PC-3 (cell line): ENCODE data around the gene RNF26. TPM values are rescaled to one million over a fixed set of nuclear protein-coding genes. Genes with fewer than 3 reads are reported as not detected.

Experiments
- ATAC-seq: fragments of 200-7000 bp; cut with Tn5 transposase; 2 replicates; pipeline ENCODE4 v1.9.1; 2020; ENCODE audit warnings: mild to moderate bottlenecking, moderate library complexity
- BruUV-seq: library from RNA; stranded (reverse); fragments of 400-500 nt; replicated peaks from 2 replicates; lab custom pipeline; 2021; lab: Mats Ljungman, UMichigan
- CTCF ChIA-PET: fragments of 300-600 bp; sonication (Branson Sonifier 250); formaldehyde crosslinking; loops from one replicate; lab custom pipeline; 2022; ENCODE audit warnings: antibody characterized with exemption; lab: Charles Lee
- POLR2A ChIA-PET: fragments of 300-600 bp; sonication (Branson Sonifier 250); formaldehyde crosslinking; loops from one replicate; lab custom pipeline; 2022; ENCODE audit warnings: antibody characterized with exemption; ENCODE audit not compliant: unreplicated experiment; lab: Charles Lee
- DNase-seq: peaks from one replicate; pipeline ENCODE4 v3.0.0-alpha.2; 2015
- H2AFZ ChIP-seq: fragments of 300-600 bp; sonication (generic); 2 replicates; pipeline ENCODE4 v1.6.0; 2016; ENCODE audit warnings: antibody characterized with exemption, low read length
- H3F3A ChIP-seq: fragments of 300-600 bp; sonication (generic); one replicate; pipeline ENCODE4 v1.6.0; 2017; ENCODE audit warnings: antibody characterized with exemption, low read length, control low read depth, mild to moderate bottlenecking; ENCODE audit not compliant: unreplicated experiment
- H3K27ac ChIP-seq: fragments of 300-600 bp; sonication (generic); 2 replicates; pipeline ENCODE4 v1.5.1; 2016; ENCODE audit warnings: mild to moderate bottlenecking, low read length
- H3K27me3 ChIP-seq: fragments of 300-600 bp; sonication (generic); 2 replicates; pipeline ENCODE4 v1.6.1; 2016; ENCODE audit warnings: low read length, mixed read lengths
- H3K36me3 ChIP-seq: fragments of 300-600 bp; sonication (generic); 2 replicates; pipeline ENCODE4 v1.6.1; 2016; ENCODE audit warnings: low read depth, mixed run types, low read length, mixed read lengths
- H3K4me1 ChIP-seq: fragments of 300-600 bp; sonication (generic); 2 replicates; pipeline ENCODE4 v1.5.1; 2016; ENCODE audit warnings: low read length; ENCODE audit not compliant: insufficient read depth
- H3K4me2 ChIP-seq: fragments of 300-600 bp; sonication (generic); 2 replicates; pipeline ENCODE4 v1.6.0; 2016; ENCODE audit warnings: low read length
- H3K4me3 ChIP-seq: fragments of 300-600 bp; sonication (generic); 2 replicates; pipeline ENCODE4 v1.5.1; 2016; ENCODE audit warnings: mild to moderate bottlenecking, low read length, mixed read lengths
- H3K79me2 ChIP-seq: fragments of 300-600 bp; sonication (generic); 2 replicates; pipeline ENCODE4 v1.6.1; 2017; ENCODE audit warnings: low read length, mixed read lengths
- H3K9ac ChIP-seq: fragments of 300-600 bp; sonication (generic); 2 replicates; pipeline ENCODE4 v1.6.0; 2016; ENCODE audit warnings: mild to moderate bottlenecking, low read length
- H3K9me2 ChIP-seq: fragments of 300-600 bp; sonication (generic); replicated peaks from 2 replicates; pipeline ENCODE4 v1.6.1; 2016; ENCODE audit warnings: mixed run types, low read length, mixed read lengths
- H3K9me3 ChIP-seq: fragments of 300-600 bp; sonication (generic); 2 replicates; pipeline ENCODE4 v1.6.1; 2016; ENCODE audit warnings: low read length, mixed read lengths
- H4K20me1 ChIP-seq: fragments of 300-600 bp; sonication (generic); 2 replicates; pipeline ENCODE4 v1.6.1; 2016; ENCODE audit warnings: low read length, mixed read lengths
- EZH2 ChIP-seq: fragments of 300-600 bp; sonication (generic); IDR thresholded peaks from one replicate; pipeline ENCODE4 v1.6.1; 2017; ENCODE audit warnings: antibody characterized with exemption, mild to moderate bottlenecking, low read length; ENCODE audit not compliant: unreplicated experiment
- EZH2phosphoT487 ChIP-seq: fragments of 300-600 bp; sonication (generic); IDR thresholded peaks from 2 replicates; pipeline ENCODE4 v1.6.1; 2018; ENCODE audit warnings: mild to moderate bottlenecking, antibody characterized with exemption, low read length, borderline replicate concordance
- intact Hi-C: fragments of 100-400 bp; cut with micrococcal nuclease; formaldehyde crosslinking; loops from 2 replicates; pipeline ENCODE4 v1.9.0; 2023
- total RNA-seq: library from RNA; depleted of rRNA; stranded (reverse); fragments of >200 nt; gene quantifications from 2 replicates; pipeline ENCODE4 v1.2.3, GENCODE V29; 2014
- TF ChIP-seq, protein P1 (sequence below): fragments of 300-600 bp; sonication (generic); conservative IDR thresholded peaks from 2 replicates; pipeline ENCODE4 v1.5.1; 2017; ENCODE audit warnings: antibody characterized with exemption, low read depth, mild to moderate bottlenecking, low read length

RNF26 gene
- total RNA-seq, 1 experiment from 2014 or later = 22.9 TPM

DNA sequence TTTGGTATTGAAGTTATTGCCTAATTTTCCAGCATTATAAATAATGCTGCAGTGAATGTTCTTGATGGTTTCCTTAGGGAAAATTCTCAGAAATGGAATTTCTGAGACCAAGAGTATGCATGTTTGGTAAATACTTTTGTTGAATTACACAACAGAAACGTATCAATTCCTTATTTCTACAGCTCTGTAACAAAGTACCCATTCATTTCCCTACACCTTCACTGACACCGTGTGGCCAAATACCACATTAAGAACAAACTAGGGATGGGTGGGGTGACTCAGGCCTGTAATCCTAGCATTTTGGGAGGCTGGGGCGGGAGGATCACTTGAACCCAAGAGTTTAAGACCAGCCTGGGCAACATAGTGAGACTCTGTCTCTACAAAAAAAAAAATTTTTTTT is 39.1 kb upstream of the RNF26 start:
- BruUV-seq = no TSS peak
- POLR2A ChIA-PET = no interaction called here

DNA sequence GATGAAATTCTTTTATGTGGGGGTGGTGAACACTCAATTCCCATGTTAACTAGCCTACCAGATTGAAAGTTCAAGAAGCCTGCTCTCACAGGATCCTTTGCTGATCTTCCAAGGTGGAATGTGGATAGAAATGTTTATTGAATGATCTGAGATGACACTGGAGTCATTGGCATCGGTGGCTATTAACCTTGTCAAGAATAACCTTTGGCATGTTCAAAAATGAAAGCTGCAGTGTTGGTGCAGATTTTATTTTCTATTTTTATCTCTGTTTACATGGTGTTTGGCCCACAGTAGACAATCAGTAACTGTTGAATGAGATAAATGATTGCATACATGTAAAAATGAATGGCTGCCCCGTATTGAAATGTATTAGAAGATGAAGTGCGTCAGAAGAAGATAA is 36.4 kb upstream of the RNF26 start:
- no peaks in the 10 kb centered on the region for H3K4me1 ChIP-seq
- intact Hi-C loops = loop anchor here (10.0 kb wide), 1 partner anchor 153 kb away; the partner anchor contains the start of gene ABCG4
- peaks cover 47% of the 10 kb centered on the region for H3K36me3 ChIP-seq
- ChIA-PET POLR2A (no interaction called here), CTCF (no interaction called here)
- H3K4me3 ChIP-seq = no peak overlapping the region
- ATAC-seq (no peak), DNase-seq (no peak)
- no peaks in the 10 kb centered on the region for H3K27me3 ChIP-seq
- no peak overlapping the region for H3K9ac ChIP-seq
- H3K79me2 ChIP-seq = no peaks in the 10 kb centered on the region
- no peaks in the 10 kb centered on the region for H3K9me2 ChIP-seq
- H4K20me1 ChIP-seq = no peaks in the 10 kb centered on the region
- TF ChIP-seq EZH2 (no peak), EZH2phosphoT487 (no peak)
- TF ChIP-seq, protein P1, sequence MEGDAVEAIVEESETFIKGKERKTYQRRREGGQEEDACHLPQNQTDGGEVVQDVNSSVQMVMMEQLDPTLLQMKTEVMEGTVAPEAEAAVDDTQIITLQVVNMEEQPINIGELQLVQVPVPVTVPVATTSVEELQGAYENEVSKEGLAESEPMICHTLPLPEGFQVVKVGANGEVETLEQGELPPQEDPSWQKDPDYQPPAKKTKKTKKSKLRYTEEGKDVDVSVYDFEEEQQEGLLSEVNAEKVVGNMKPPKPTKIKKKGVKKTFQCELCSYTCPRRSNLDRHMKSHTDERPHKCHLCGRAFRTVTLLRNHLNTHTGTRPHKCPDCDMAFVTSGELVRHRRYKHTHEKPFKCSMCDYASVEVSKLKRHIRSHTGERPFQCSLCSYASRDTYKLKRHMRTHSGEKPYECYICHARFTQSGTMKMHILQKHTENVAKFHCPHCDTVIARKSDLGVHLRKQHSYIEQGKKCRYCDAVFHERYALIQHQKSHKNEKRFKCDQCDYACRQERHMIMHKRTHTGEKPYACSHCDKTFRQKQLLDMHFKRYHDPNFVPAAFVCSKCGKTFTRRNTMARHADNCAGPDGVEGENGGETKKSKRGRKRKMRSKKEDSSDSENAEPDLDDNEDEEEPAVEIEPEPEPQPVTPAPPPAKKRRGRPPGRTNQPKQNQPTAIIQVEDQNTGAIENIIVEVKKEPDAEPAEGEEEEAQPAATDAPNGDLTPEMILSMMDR = no peak
- no peaks in the 10 kb centered on the region for H3F3A ChIP-seq
- BruUV-seq = no TSS peak
- H3K4me2 ChIP-seq = no peak overlapping the region
- no peak overlapping the region for H3K27ac ChIP-seq
- H2AFZ ChIP-seq = no peak overlapping the region
- H3K9me3 ChIP-seq = no peaks in the 10 kb centered on the region

More for the DNA sequence above, 39.1 kb upstream of the RNF26 start:
- Histone ChIP-seq H3K9ac (no peak overlapping the region), H3K27me3 (no peaks in the 10 kb centered on the region), H3K36me3 (peaks cover 32% of the 10 kb centered on the region), H3K4me2 (no peak overlapping the region), H2AFZ (no peak overlapping the region), H4K20me1 (no peaks in the 10 kb centered on the region), H3K9me3 (no peaks in the 10 kb centered on the region), H3F3A (no peaks in the 10 kb centered on the region), H3K27ac (no peak overlapping the region), H3K9me2 (no peaks in the 10 kb centered on the region), H3K79me2 (no peaks in the 10 kb centered on the region), H3K4me3 (no peak overlapping the region), H3K4me1 (no peaks in the 10 kb centered on the region)
- peak; percentile 91 for ATAC-seq
- peak; percentile 69 for DNase-seq
- intact Hi-C loops = loop anchor here (10.0 kb wide), 1 partner anchor 150 kb away; the partner anchor contains the start of gene ABCG4
- CTCF ChIA-PET = no interaction called here
- no peak for TF ChIP-seq EZH2phosphoT487
- TF ChIP-seq, protein P1 = peak; percentile 54

DNA sequence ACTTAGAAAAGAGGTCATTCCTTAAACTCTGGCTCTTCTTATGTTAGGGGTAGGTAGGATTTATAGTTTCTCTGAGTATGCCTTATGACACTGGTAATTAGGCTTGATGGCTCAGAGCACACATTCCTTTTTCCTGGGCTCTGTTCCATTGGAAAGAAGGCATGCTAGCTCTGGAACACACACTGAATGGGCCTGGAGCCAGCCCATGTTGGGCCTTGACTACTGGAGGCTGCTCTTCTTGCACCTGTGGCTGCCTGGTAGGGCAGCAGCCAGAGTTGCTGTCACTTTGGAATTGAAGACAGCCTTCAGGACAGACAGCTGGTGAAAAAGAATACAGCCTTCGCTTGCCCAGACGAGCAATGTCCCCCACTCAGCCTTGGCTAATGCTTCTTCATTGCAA is 35.6 kb upstream of the RNF26 start:
- no peak for DNase-seq
- Histone ChIP-seq H3K9me2 (no peaks in the 10 kb centered on the region), H2AFZ (no peak overlapping the region), H3K4me3 (no peak overlapping the region), H3K4me1 (no peaks in the 10 kb centered on the region), H3K27ac (no peak overlapping the region), H3K9ac (no peak overlapping the region), H3K4me2 (no peak overlapping the region), H3K27me3 (no peaks in the 10 kb centered on the region), H3F3A (no peaks in the 10 kb centered on the region), H3K36me3 (peaks cover 55% of the 10 kb centered on the region), H4K20me1 (no peaks in the 10 kb centered on the region), H3K9me3 (no peaks in the 10 kb centered on the region), H3K79me2 (no peaks in the 10 kb centered on the region)
- ATAC-seq = no peak
- ChIA-PET CTCF (no interaction called here), POLR2A (no interaction called here)
- BruUV-seq = no TSS peak
- intact Hi-C loops = loop anchor here (10.0 kb wide), 1 partner anchor 154 kb away; the partner anchor contains the start of gene ABCG4
- no peak for TF ChIP-seq EZH2
- TF ChIP-seq EZH2phosphoT487 = no peak
